T-cell (primary cell): ENCODE measurements around the gene CPOX. TPM values are rescaled to one million over a fixed set of nuclear protein-coding genes. Genes with fewer than 3 reads are reported as not detected.

Experiments
- ATAC-seq, 4 experiments: fragments of 200-7000 bp in 3 of 4; fragments of 150-1000 bp in 1 of 4; cut with Tn5 transposase; replicated peaks in 1 of 4; 1 replicate in 3 of 4; 2 replicates in 1 of 4; pipeline ENCODE4 v1.10.0; 2021; ENCODE audit warnings: moderate library complexity in 3 of 4, mild to moderate bottlenecking in 2 of 4, moderate number of reproducible peaks in 1 of 4
- CTCF ChIA-PET, 2 donors: fragments of 300-600 bp; sonication (Branson Sonifier 250); formaldehyde crosslinking; loops; one replicate each; lab custom pipeline; 2022; ENCODE audit warnings: antibody characterized with exemption in 2 of 2; lab: Charles Lee
- POLR2A ChIA-PET, 2 donors: fragments of 300-600 bp; sonication (Branson Sonifier 250); formaldehyde crosslinking; loops; one replicate each; lab custom pipeline; 2022; ENCODE audit warnings: antibody characterized with exemption in 2 of 2; lab: Charles Lee
- DNase-seq, 35 experiments: peaks; one replicate each; pipeline versions ENCODE4 v3.0.0 to v3.0.0-alpha.2; 2013 to 2023
- H3K27ac ChIP-seq: one replicate; pipeline ENCODE4 v1.5.1; 2013; ENCODE audit warnings: low read length
- H3K27me3 ChIP-seq, 2 experiments: replicated peaks in 1 of 2; 1 replicate in 1 of 2; 2 replicates in 1 of 2; pipeline versions ENCODE4 v1.6.1 to v1.7.0; 2013; ENCODE audit warnings: low read length in 1 of 2, mixed read lengths in 1 of 2; ENCODE audit not compliant: control insufficient read depth in 2 of 2, insufficient read depth in 2 of 2; ENCODE audit errors: extremely low read depth in 1 of 2
- H3K36me3 ChIP-seq, 2 donors: 1 replicate in 1 of 2; 2 replicates in 1 of 2; pipeline versions ENCODE4 v1.6.1 to v1.7.0; 2013; ENCODE audit warnings: low read length in 1 of 2; ENCODE audit not compliant: control insufficient read depth in 2 of 2, insufficient read depth in 1 of 2; ENCODE audit errors: extremely low read depth in 1 of 2
- H3K4me1 ChIP-seq, 2 experiments: 1 replicate in 1 of 2; 2 replicates in 1 of 2; pipeline versions ENCODE4 v1.6.1 to v1.7.0; 2013; ENCODE audit warnings: low read length in 2 of 2, mixed read lengths in 1 of 2; ENCODE audit not compliant: insufficient read depth in 2 of 2, control insufficient read depth in 1 of 2; ENCODE audit errors: extremely low read depth in 1 of 2
- H3K4me3 ChIP-seq, 2 donors: 1 replicate in 1 of 2; 2 replicates in 1 of 2; pipeline versions ENCODE4 v1.5.1 to v1.7.0; 2013; ENCODE audit warnings: mild to moderate bottlenecking in 2 of 2, low read length in 1 of 2, moderate library complexity in 1 of 2; ENCODE audit not compliant: control insufficient read depth in 1 of 2; ENCODE audit errors: extremely low read depth in 1 of 2
- H3K9me3 ChIP-seq: 2 replicates; pipeline ENCODE4 v1.7.0; 2013
- H3K27ac Mint-ChIP-seq, 2 donors: one replicate each; pipeline ENCODE4 v1.8.0; 2020 to 2021; ENCODE audit warnings: mild to moderate bottlenecking in 2 of 2, mixed read lengths in 2 of 2
- H3K27me3 Mint-ChIP-seq, 2 donors: one replicate each; pipeline ENCODE4 v1.8.0; 2021 to 2022; ENCODE audit warnings: mixed read lengths in 2 of 2
- H3K36me3 Mint-ChIP-seq: one replicate; pipeline ENCODE4 v1.8.0; 2021; ENCODE audit warnings: mixed read lengths
- H3K4me1 Mint-ChIP-seq, 3 donors: one replicate each; pipeline ENCODE4 v1.8.0; 2020 to 2022; ENCODE audit warnings: mixed read lengths in 3 of 3, mild to moderate bottlenecking in 1 of 3
- H3K4me3 Mint-ChIP-seq, 3 donors: one replicate each; pipeline ENCODE4 v1.8.0; 2020 to 2022; ENCODE audit warnings: mild to moderate bottlenecking in 3 of 3, mixed read lengths in 3 of 3, moderate library complexity in 3 of 3
- H3K9me3 Mint-ChIP-seq, 3 donors: one replicate each; pipeline ENCODE4 v1.8.0; 2020 to 2022; ENCODE audit warnings: mixed read lengths in 3 of 3
- WGBS: methylation state at CpG from one replicate; pipeline ENCODE4 v1.1.5; 2013; ENCODE audit warnings: missing lambda C conversion rate; ENCODE audit not compliant: insufficient coverage; 5-methylcytosine and 5-hydroxymethylcytosine counted together
- total RNA-seq, 35 experiments: library from RNA in 6 of 35; stranded (reverse) in 6 of 35; fragments of 120-200 nt in 1 of 35; gene quantifications; one replicate each; pipeline versions ENCODE4 v1.2.1 to v1.2.4 and lab custom pipeline; 2013 to 2026

CPOX gene
- total RNA-seq, 5 donors from 2014 or later (not counting 1 experiment from before 2014, with no cell fraction given) = 13.9 to 47.6 (median 44.6) TPM

- Mint-ChIP-seq H3K27ac (no peak overlapping the region), H3K9me3 (no peaks in the 10 kb centered on the region), H3K36me3 (no peaks in the 10 kb centered on the region), H3K4me3 (no peak overlapping the region), H3K27me3 (no peaks in the 10 kb centered on the region), H3K4me1 (peaks cover 0 to 11% (median 2%) of the 10 kb centered on the region in 3 donors)
- DNase-seq (no peak), ATAC-seq (no peak)
- Histone ChIP-seq H3K9me3 (no peaks in the 10 kb centered on the region), H3K4me1 (peaks cover 0 to 7% of the 10 kb centered on the region in 2 experiments), H3K27ac (no peak overlapping the region), H3K27me3 (no peaks in the 10 kb centered on the region), H3K36me3 (no peaks in the 10 kb centered on the region), H3K4me3 (no peak overlapping the region)
- ChIA-PET CTCF (interaction anchor here in 1 of 2 donors (0.6 to 1.6 kb wide), 2 partner anchors 28 to 340 kb away, joined by 3 read pairs; no protein-coding TSS in a partner anchor), POLR2A (no interaction called here)
- 93% methylated on average over 4 of the region's 8 CpGs for WGBS
Observed at GRCh38 chr3:98529856-98530459, 63.5 kb downstream of the CPOX start.

Other genes starting within 250 kb of the CPOX start
- gene OR5K4, start 239.8 kb downstream of the CPOX start, total RNA-seq = not detected
- not detected for gene OR5K3, start 202.9 kb downstream of the CPOX start, total RNA-seq
- not detected for gene OR5K1, start 130.4 kb downstream of the CPOX start, total RNA-seq
- gene OR5K2, start 95.9 kb downstream of the CPOX start, total RNA-seq = not detected
- gene CLDND1, start 70.7 kb downstream of the CPOX start, total RNA-seq = 100 to 1,000 TPM; 133 to 404 (median 264) TPM
- gene GPR15, start 61.6 kb downstream of the CPOX start, total RNA-seq = 10 to 100 TPM in 4 of 5 donors, 1 to 10 TPM in 1; 5.7 to 69.9 (median 24.7) TPM
- 1 to 10 TPM in 1 of 5 donors, under 1 TPM in 2, not detected in 2; 0.55 to 1.0 (median 0.55) TPM for gene ST3GAL6, start 169.7 kb upstream of the CPOX start, total RNA-seq